GM18520 (cell line): ENCODE measurements around the gene COX11.

ENCODE experiments used
- ATAC-seq: cut with Tn5 transposase; IDR thresholded peaks from one replicate; pipeline ENCODE4 v1.9.1; 2021; ENCODE audit not compliant: unreplicated experiment

The COX11 gene

DNA sequence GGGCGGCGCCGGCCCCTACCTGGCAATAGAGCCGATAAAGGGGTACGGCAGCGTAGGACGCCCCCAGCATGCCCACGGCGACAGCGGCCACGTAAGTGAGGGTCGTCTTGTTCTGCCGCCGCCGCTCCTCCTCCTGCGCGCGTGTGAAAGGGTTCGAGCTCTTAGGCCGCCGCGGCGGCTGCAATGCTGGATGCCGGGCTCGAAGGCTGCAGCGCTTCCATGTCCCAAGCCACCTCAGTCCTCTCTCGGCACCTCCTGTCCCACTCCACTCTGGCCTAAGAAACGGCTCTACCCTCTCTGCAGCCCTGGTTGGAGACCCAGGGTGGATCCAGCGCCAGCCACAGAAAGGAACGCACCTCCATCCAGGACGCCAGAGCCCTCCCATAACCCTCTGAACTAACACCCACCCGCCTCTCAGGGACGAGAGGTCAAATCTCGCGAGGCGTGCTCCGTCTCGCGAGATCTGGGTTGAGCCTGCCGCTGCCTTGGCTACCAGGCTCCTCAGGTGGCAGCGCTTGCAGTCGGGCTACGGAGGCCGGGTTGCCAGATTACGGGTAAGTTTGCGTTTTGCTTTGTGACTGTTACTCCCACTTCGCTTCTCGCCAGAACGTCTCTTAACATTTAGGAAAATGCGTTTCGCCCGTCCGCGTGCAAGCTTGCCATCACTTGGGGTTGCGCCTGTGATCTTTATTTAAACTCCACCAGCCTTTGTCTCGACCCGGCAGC is at the start of gene COX11, which contains the start of gene STXBP4:
COX11 (minus strand) TSS at position 393 of the 726 bp plus-strand sequence; CDS start at position 385, 8 bp downstream.
STXBP4 (plus strand) TSS at position 504 of the 726 bp plus-strand sequence. CDS start 17,455 bp downstream, outside the sequence.
- ATAC-seq, result peak; percentile 90

GRCh38 chr17:55005520-55005919 is 37.1 kb upstream of the COX11 start:
- ATAC-seq, result no peak

DNA sequence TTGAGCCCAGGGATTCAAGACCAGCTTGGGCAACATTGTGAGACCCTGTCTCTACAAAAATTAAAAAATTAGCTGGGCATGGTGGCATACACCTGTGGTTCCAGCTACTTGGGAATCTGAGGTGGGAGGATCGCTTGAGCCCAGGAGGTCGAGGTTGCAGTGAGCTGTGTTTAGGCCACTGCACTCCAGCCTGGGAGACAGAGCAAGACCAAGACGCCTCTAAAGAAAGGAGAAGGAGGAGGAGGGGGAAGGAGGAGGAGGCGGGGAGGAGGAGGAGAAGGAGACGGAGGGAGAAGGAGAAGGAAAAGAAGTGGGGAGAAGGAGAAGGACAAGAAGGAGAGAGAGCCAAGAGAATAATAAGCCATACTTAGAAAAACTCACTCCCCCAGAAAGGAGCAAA is 36.0 kb upstream of the COX11 start:
- ATAC-seq, result no peak

DNA sequence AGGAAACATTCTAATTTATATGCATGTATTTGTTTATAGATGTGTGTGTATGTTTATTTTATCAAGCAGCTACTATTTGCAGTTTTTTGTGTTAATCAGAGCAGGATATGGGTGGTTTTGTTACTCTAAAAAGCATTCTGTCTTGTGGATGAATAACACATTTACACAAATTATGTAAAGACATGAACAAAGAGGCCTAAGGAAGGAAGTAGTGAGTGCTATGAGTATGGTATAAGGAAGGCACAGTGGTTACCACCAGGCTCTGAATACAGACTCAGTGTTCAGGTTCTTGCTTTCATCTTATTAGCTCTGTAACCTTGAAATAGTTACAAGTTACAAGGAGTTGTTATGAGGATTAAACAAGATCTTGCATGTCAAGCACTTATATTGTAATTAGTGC is 34.0 kb upstream of the COX11 start:
- no peak for ATAC-seq

GRCh38 chr17:54996441-54996840 is 28.0 kb upstream of the COX11 start:
- no peak for ATAC-seq

- ATAC-seq, result peak; percentile 45
Measured at GRCh38 chr17:54992797-54993639, 24.6 kb upstream of the COX11 start.

GRCh38 chr17:54991567-54991966 is 23.1 kb upstream of the COX11 start:
- ATAC-seq, result no peak

DNA sequence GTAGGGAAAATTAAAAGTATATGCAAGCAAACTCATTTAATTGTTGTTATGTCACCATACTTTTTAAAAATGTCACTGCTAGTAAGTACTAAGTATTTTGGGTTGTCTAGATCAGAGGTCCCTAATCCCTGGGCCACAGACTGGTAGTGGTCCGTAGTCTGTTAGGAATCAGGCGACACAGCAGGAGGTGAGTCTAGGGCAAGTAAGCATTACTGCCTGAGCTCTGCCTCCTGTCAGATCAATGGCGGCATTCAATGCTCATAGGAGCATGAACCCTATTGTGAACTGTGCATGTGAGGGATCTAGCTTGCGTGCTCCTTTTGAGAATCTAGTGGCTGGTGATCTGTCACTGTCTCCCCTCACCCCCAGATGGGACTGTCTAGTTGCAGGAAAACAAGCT is 21.7 kb upstream of the COX11 start:
- no peak for ATAC-seq

DNA sequence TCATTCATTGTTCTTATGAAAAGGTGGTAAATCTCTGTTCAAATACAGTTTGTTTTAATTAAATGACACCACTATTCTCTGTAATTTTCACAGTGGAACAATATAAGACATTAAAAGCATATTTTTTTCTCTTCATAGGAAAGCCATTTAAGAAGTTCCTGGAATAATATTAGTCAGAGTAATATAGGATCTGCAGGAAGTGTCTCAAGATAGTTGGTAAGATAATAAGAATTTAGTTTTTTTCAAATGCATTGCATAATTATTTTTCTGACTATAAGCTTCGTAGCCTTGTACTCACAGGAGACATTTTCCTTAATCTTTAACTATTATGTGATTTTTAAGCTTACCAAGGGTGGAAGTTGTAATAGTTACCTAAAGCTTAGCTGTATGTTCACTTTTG is 17.0 kb upstream of the COX11 start:
- no peak for ATAC-seq

- peak; percentile 67 for ATAC-seq
Measured at GRCh38 chr17:54983260-54983659, 14.8 kb upstream of the COX11 start.

GRCh38 chr17:54982399-54982798 is 13.9 kb upstream of the COX11 start:
- ATAC-seq, result no peak

- ATAC-seq, result no peak
Measured at GRCh38 chr17:54980375-54980774, 11.9 kb upstream of the COX11 start.

GRCh38 chr17:54979657-54980056 is 11.2 kb upstream of the COX11 start:
- ATAC-seq, result no peak

GRCh38 chr17:54977744-54978143 is 9.3 kb upstream of the COX11 start:
- no peak for ATAC-seq

GRCh38 chr17:54976316-54976715 is 7.9 kb upstream of the COX11 start:
- no peak for ATAC-seq

DNA sequence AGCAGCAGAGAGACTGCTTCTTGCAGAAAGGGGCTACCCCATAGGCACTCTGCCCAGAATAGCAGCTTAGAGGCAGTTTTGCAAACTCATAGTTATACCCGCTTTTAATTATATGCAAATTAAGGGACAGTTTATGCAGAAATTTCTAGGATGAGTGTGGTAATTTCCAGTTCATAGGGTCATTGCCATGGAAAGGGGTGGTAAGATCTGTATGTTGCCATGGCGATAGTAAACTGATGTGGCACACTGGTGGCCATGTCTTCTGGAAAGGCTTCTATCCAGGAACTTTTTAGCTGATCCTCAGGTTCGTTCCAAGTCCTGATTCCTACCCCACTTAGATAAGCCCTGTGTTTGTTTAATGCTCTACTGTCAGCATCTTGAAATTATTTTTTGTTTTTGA is 6.3 kb upstream of the COX11 start:
- no peak for ATAC-seq

DNA sequence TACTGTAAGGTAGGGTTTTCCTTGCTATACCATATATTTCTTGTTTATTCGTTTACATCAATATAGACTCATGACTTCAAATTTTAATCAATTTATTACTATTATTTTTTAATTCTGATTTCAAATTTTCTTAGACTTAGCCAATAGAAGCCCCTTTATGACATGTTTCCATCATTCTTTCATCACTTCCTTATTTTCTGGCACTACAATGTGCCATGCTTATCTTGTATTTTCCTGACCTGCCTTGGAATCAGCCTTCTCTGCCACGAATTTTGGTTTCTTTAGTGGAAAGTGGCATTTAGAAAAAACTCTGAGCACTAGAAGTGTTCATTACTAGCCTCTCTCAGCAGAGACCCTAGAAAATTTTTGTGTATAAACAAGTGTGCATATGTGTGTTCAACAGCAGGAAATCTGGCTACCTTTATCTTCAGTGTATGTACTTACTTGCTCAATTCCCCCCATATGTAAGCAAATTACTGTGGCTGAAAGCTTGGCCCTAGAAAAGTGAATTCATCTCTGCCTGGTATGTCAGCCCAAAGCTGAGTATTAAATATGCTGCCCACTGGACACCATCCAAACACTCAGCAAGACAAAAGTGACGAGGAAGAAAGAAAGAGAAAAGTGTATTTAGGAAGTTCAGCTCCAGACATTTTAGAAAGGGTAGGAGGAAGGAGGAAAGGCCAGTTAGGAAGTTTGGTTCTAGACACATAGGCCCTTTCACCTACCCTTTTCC is 4.1 kb upstream of the COX11 start:
- ATAC-seq, result no peak

GRCh38 chr17:54971901-54972300 is 3.4 kb upstream of the COX11 start:
- no peak for ATAC-seq

- ATAC-seq, result no peak
Measured at GRCh38 chr17:54971147-54971546, 2.7 kb upstream of the COX11 start.

DNA sequence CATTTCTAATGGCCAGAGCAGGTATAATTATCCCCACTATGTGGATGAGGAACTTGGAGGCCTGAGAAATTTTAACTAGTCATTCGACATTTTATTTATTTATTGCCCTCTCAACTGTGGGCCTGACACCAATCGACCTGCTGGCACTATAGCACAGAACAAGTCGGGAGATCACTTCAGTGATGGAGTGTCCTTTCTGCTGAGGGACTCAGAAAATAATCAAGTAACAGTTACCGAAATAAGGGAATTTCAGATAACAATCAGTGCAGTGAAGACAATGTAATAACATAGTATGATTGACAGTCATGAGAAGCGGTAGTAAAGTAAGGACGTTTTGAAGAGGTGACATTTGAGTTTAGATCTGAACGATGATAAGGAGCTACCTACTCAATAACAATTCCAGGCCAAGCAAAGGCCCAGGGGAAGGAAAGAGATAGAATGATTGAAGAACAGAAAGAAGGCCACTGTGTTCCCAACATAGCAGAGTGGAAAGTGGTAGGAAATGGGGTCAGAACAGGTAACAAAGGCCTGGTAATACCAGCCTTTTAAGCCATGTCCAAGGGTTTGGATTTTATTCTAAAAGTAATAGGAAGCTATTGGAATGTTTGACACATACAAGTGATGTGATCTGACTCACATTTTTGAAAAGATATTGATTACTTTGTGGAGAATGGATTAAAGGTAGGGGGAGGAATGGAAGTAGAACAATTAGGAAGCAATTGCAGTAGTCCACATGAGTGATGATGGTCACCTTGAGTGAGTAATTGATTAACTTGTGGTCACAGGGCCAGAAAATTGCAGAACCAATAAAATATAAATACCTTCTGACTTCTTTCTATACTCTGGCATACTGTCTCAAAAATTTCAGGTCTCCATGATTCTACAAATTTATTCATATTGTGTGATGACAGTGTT is 1.5 kb upstream of the COX11 start:
- ATAC-seq, result no peak

- peak; percentile 12 for ATAC-seq
Measured at GRCh38 chr17:54968988-54969332, 506 bp upstream of the COX11 start.
